HG03575 (cell line): ENCODE results near the gene NBAS.
"Not testable (repeated sequence)": the region's sequence is repeated elsewhere in the genome, so short reads cannot be mapped to it uniquely, and the experiment has no call there.

ENCODE experiments used
- ATAC-seq: cut with Tn5 transposase; IDR thresholded peaks from one replicate; pipeline ENCODE4 v1.9.1; 2021; ENCODE audit not compliant: unreplicated experiment, insufficient number of reproducible peaks, low FRiP score; ENCODE audit errors: extremely low read depth

The NBAS gene

GRCh38 chr2:15540523-15540922, 20.6 kb downstream of the NBAS start:
- ATAC-seq: not testable (repeated sequence)

- ATAC-seq: peak; percentile 86
Observed at GRCh38 chr2:15539999-15540398, 21.1 kb downstream of the NBAS start.

- ATAC-seq: no peak
Observed at GRCh38 chr2:15538792-15539191, 22.3 kb downstream of the NBAS start.

GRCh38 chr2:15533860-15534480, 27.2 kb downstream of the NBAS start:
- no peak for ATAC-seq

GRCh38 chr2:15532996-15533395, 28.1 kb downstream of the NBAS start:
- ATAC-seq: no peak

GRCh38 chr2:15531095-15531854, 29.9 kb downstream of the NBAS start:
- no peak for ATAC-seq

- no peak for ATAC-seq
Observed at GRCh38 chr2:15527074-15527739, 33.9 kb downstream of the NBAS start.

GRCh38 chr2:15521641-15522181, 39.4 kb downstream of the NBAS start:
- ATAC-seq: no peak

GRCh38 chr2:15520346-15520745, 40.8 kb downstream of the NBAS start:
- ATAC-seq: no peak

GRCh38 chr2:15518759-15519158, 42.4 kb downstream of the NBAS start:
- not testable (repeated sequence) for ATAC-seq

- ATAC-seq: no peak
Observed at GRCh38 chr2:15517793-15518192, 43.3 kb downstream of the NBAS start.

- no peak for ATAC-seq
Observed at GRCh38 chr2:15511686-15512085, 49.4 kb downstream of the NBAS start.

GRCh38 chr2:15510552-15510951, 50.6 kb downstream of the NBAS start:
- ATAC-seq: no peak

GRCh38 chr2:15510131-15510530, 51.0 kb downstream of the NBAS start:
- no peak for ATAC-seq

- ATAC-seq: no peak
Observed at GRCh38 chr2:15507697-15508096, 53.4 kb downstream of the NBAS start.

- ATAC-seq: no peak
Observed at GRCh38 chr2:15507061-15507460, 54.1 kb downstream of the NBAS start.

- ATAC-seq: no peak
Observed at GRCh38 chr2:15506229-15506819, 54.8 kb downstream of the NBAS start.

- no peak for ATAC-seq
Observed at GRCh38 chr2:15504882-15505663, 56.1 kb downstream of the NBAS start.

GRCh38 chr2:15499251-15499650, 61.9 kb downstream of the NBAS start:
- not testable (repeated sequence) for ATAC-seq
